ENCODE measurements around the gene PARD3B.

GRCh38 chr2:205358351-205358815 is 813.1 kb downstream of the PARD3B start:
- TF ChIP-seq CEBPB (IDR thresholded peaks at IDR 0.05; ENCODE audit: low read depth, low read length) (no peak), CTCF (conservative IDR thresholded peaks at IDR 0.05; ENCODE audit: low read depth, low read length) (no peak), SMC3 (IDR thresholded peaks at IDR 0.05; ENCODE audit: low read depth, low read length) (no peak), ELK1 (IDR thresholded peaks at IDR 0.05; ENCODE audit: borderline replicate concordance, low read depth, low read length) (no peak), POLR2A (IDR thresholded peaks at IDR 0.05; ENCODE audit: low read depth, low read length) (no peak), RFX5 (IDR thresholded peaks at IDR 0.05; ENCODE audit: low read depth, low read length) (no peak), MXI1 (IDR thresholded peaks at IDR 0.05; ENCODE audit: borderline replicate concordance, low read depth, low read length) (no peak), USF2 (IDR thresholded peaks at IDR 0.05; ENCODE audit: low read depth, low read length) (no peak), RAD21 (IDR thresholded peaks at IDR 0.05; ENCODE audit: low read length) (no peak), MAZ (IDR thresholded peaks at IDR 0.05; ENCODE audit: borderline replicate concordance, low read depth, low read length) (no peak)
